CD4-positive, alpha-beta T cell (primary cell): ENCODE results near the gene CHRNA10. TPM values are rescaled to one million over a fixed set of nuclear protein-coding genes. Genes with fewer than 3 reads are reported as not detected.

Experiments
- ATAC-seq: fragments of 200-7000 bp; cut with Tn5 transposase; one replicate; pipeline ENCODE4 v1.10.0; 2022; ENCODE audit warnings: mild to moderate bottlenecking; ENCODE audit not compliant: poor library complexity
- CTCF ChIA-PET: fragments of 350-600 bp; sonication (Branson Sonifier 250); formaldehyde crosslinking; loops from one replicate; lab custom pipeline; 2021; ENCODE audit warnings: antibody characterized with exemption, inconsistent platforms; lab: Charles Lee
- POLR2A ChIA-PET: fragments of 350-600 bp; sonication (Branson Sonifier 250); formaldehyde crosslinking; loops from one replicate; lab custom pipeline; 2021; ENCODE audit warnings: antibody characterized with exemption, inconsistent platforms; lab: Charles Lee
- DNase-seq, 14 experiments: peaks; one replicate each; pipeline ENCODE4 v3.0.0-alpha.2; 2013 to 2020; ENCODE audit warnings: mixed read lengths in 2 of 14
- H3K27ac ChIP-seq, 2 donors: one replicate each; pipeline versions ENCODE4 v1.5.1 to v1.7.0; 2013; ENCODE audit warnings: low read length in 2 of 2, low read depth in 1 of 2, mild to moderate bottlenecking in 1 of 2
- H3K27me3 ChIP-seq, 2 experiments: 1 replicate in 1 of 2; 2 replicates in 1 of 2; pipeline versions ENCODE4 v1.6.1 to v1.7.0; 2013; ENCODE audit warnings: low read length in 2 of 2, control low read depth in 1 of 2, mild to moderate bottlenecking in 1 of 2, moderate library complexity in 1 of 2; ENCODE audit not compliant: insufficient read depth in 2 of 2, control insufficient read depth in 1 of 2
- H3K36me3 ChIP-seq: one replicate; pipeline ENCODE4 v1.6.1; 2013; ENCODE audit warnings: low read length, control low read depth; ENCODE audit not compliant: insufficient read depth
- H3K4me1 ChIP-seq: one replicate; pipeline ENCODE4 v1.6.1; 2013; ENCODE audit warnings: low read length, control low read depth; ENCODE audit not compliant: insufficient read depth
- H3K4me3 ChIP-seq: one replicate; pipeline ENCODE4 v1.5.1; 2013; ENCODE audit warnings: mild to moderate bottlenecking, low read length, moderate library complexity
- H3K9me3 ChIP-seq, 2 experiments: 1 replicate in 1 of 2; 2 replicates in 1 of 2; pipeline versions ENCODE4 v1.6.1 to v1.7.0; 2013; ENCODE audit warnings: low read length in 2 of 2, mild to moderate bottlenecking in 2 of 2, control low read depth in 1 of 2, moderate library complexity in 1 of 2; ENCODE audit not compliant: control insufficient read depth in 1 of 2, insufficient read depth in 1 of 2
- H3K27ac Mint-ChIP-seq: one replicate; pipeline ENCODE4 v1.8.0; 2020; ENCODE audit warnings: mixed read lengths
- H3K27me3 Mint-ChIP-seq: one replicate; pipeline ENCODE4 v1.8.0; 2021; ENCODE audit warnings: mixed read lengths
- H3K36me3 Mint-ChIP-seq: one replicate; pipeline ENCODE4 v1.8.0; 2021; ENCODE audit warnings: low read depth, mixed read lengths
- H3K4me1 Mint-ChIP-seq: one replicate; pipeline ENCODE4 v1.8.0; 2021; ENCODE audit warnings: low read depth, mixed read lengths
- H3K4me3 Mint-ChIP-seq: one replicate; pipeline ENCODE4 v1.8.0; 2020; ENCODE audit warnings: mild to moderate bottlenecking, mixed read lengths
- H3K9me3 Mint-ChIP-seq: one replicate; pipeline ENCODE4 v1.8.0; 2020; ENCODE audit warnings: mixed read lengths
- intact Hi-C, 2 experiments: fragments of 100-400 bp; cut with DNase I in 1 of 2; cut with micrococcal nuclease in 1 of 2; formaldehyde crosslinking; loops; one replicate each; pipeline versions ENCODE4 v1.15.1 to v1.9.0; 2023 to 2025; cut with DNase I, micrococcal nuclease
- total RNA-seq, 174 experiments: library from RNA in 2 of 174; stranded (reverse) in 2 of 174; gene quantifications; one replicate each; pipeline ENCODE4 v1.2.3 and lab custom pipeline; 2021 to 2026
- TF ChIP-seq, protein P1 (sequence below): fragments of 200-600 bp; IDR thresholded peaks from one replicate; pipeline ENCODE4 v1.8.0; 2022; ENCODE audit warnings: antibody characterized with exemption, mild to moderate bottlenecking

Gene CHRNA10
- total RNA-seq, 2 experiments from 2014 or later, result 0.33 to 0.39 TPM

DNA sequence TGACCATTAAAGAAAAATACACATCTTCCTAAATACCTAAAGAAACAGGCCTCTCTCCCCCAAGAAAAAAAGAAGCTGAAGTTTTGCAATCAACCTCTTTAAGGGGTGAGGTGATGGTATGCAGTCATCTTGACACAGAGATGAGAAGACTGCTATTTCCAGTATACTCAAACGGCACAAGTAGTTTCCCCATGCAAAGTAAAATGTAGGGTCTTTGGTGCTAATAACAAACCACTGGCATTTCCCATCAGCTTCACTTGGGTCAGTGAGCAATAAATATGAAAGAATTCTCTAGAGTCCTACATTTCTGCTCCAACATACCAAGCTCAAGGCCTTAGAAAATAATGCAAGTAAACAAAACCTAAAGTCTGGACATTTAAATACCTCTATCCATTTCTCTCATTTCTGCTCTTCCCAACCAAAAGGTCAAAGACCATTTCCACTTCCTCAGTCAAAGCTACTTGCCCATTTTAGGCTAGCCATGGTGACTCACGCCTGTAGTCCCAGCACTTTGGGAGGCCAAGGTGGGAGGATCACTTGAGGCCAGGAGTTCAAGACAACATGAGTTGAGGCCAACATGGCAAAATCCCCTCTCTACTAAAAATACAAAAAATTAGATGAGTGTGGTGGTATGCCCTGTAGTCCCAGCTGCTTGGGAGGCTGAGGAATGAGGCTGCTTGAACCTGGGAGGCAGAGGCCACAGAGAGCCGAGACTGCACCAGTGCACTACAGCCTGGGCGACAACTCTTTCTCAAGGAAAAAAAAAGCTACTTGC lies 39.5 kb upstream of the CHRNA10 start:
- no peak overlapping the region for H3K27ac Mint-ChIP-seq
- H3K36me3 Mint-ChIP-seq, result peaks cover 88% of the 10 kb centered on the region
- H3K4me3 ChIP-seq, result no peak overlapping the region
- no peaks in the 10 kb centered on the region for H3K4me1 ChIP-seq
- DNase-seq, result no peak
- POLR2A ChIA-PET, result interaction anchor here (1.2 kb wide), 1 partner anchor 9 kb away, joined by 3 read pairs; no protein-coding TSS in a partner anchor
- H3K27me3 Mint-ChIP-seq, result no peaks in the 10 kb centered on the region
- no peaks in the 10 kb centered on the region for H3K9me3 Mint-ChIP-seq
- H3K36me3 ChIP-seq, result peaks cover 88% of the 10 kb centered on the region
- no peaks in the 10 kb centered on the region for H3K9me3 ChIP-seq
- ATAC-seq, result no peak
- TF ChIP-seq, protein P1, sequence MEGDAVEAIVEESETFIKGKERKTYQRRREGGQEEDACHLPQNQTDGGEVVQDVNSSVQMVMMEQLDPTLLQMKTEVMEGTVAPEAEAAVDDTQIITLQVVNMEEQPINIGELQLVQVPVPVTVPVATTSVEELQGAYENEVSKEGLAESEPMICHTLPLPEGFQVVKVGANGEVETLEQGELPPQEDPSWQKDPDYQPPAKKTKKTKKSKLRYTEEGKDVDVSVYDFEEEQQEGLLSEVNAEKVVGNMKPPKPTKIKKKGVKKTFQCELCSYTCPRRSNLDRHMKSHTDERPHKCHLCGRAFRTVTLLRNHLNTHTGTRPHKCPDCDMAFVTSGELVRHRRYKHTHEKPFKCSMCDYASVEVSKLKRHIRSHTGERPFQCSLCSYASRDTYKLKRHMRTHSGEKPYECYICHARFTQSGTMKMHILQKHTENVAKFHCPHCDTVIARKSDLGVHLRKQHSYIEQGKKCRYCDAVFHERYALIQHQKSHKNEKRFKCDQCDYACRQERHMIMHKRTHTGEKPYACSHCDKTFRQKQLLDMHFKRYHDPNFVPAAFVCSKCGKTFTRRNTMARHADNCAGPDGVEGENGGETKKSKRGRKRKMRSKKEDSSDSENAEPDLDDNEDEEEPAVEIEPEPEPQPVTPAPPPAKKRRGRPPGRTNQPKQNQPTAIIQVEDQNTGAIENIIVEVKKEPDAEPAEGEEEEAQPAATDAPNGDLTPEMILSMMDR, result no peak
- H3K27me3 ChIP-seq, result no peaks in the 10 kb centered on the region
- intact Hi-C loops, result loop anchor here in 1 of 2 experiments (5.0 kb wide), 1 partner anchor 52 kb away; no protein-coding TSS in a partner anchor
- no peak overlapping the region for H3K4me3 Mint-ChIP-seq
- H3K27ac ChIP-seq, result no peak overlapping the region
- CTCF ChIA-PET, result interaction anchor here (1.3 to 1.7 kb wide), 2 partner anchors 15 to 144 kb away, joined by 4 read pairs; no protein-coding TSS in a partner anchor
- no peaks in the 10 kb centered on the region for H3K4me1 Mint-ChIP-seq

DNA sequence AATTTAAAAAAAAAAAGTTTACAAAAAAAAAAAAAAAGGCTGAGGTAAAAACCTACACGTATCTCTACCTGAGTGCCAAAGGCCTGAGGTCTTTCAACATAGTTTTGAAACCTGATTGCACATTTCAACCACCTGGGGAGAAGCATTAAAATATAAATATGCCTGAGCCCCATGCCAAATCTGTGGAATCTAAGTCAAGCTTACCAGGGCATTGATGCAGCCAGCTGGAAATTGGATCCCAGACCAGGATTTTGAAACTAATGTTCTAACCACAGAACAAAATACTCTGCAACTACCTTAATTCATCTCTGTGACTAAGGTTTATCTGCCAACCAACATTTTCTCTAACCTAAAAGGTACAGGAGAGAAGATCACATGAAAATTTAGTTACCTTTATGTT lies 38.8 kb upstream of the CHRNA10 start:
- Histone ChIP-seq H3K27me3 (no peaks in the 10 kb centered on the region), H3K36me3 (peaks cover 89% of the 10 kb centered on the region), H3K27ac (no peak overlapping the region), H3K4me3 (no peak overlapping the region), H3K4me1 (no peaks in the 10 kb centered on the region), H3K9me3 (no peaks in the 10 kb centered on the region)
- DNase-seq (no peak), ATAC-seq (no peak)
- POLR2A ChIA-PET, result interaction anchor here (1.2 kb wide), 1 partner anchor 9 kb away, joined by 3 read pairs; no protein-coding TSS in a partner anchor
- Mint-ChIP-seq H3K36me3 (peaks cover 88% of the 10 kb centered on the region), H3K27me3 (no peaks in the 10 kb centered on the region), H3K4me3 (no peak overlapping the region), H3K27ac (no peak overlapping the region), H3K9me3 (no peaks in the 10 kb centered on the region), H3K4me1 (no peaks in the 10 kb centered on the region)
- TF ChIP-seq, protein P1, result no peak
- intact Hi-C loops, result loop anchor here in 1 of 2 experiments (5.0 kb wide), 1 partner anchor 52 kb away; no protein-coding TSS in a partner anchor
- CTCF ChIA-PET, result interaction anchor here (1.7 kb wide), 1 partner anchor 15 kb away, joined by 4 read pairs; no protein-coding TSS in a partner anchor

- no peaks in the 10 kb centered on the region for H3K4me1 Mint-ChIP-seq
- peaks cover 88% of the 10 kb centered on the region for H3K36me3 Mint-ChIP-seq
Measured at GRCh38 chr11:3707176-3707575, 36.0 kb upstream of the CHRNA10 start.

More at GRCh38 chr11:3707176-3707575, 36.0 kb upstream of the CHRNA10 start:
- Histone ChIP-seq H3K27me3 (no peaks in the 10 kb centered on the region), H3K9me3 (no peaks in the 10 kb centered on the region), H3K36me3 (peaks cover 86% of the 10 kb centered on the region), H3K4me1 (no peaks in the 10 kb centered on the region), H3K4me3 (no peak overlapping the region), H3K27ac (no peak overlapping the region)
- TF ChIP-seq, protein P1, result no peak
- ChIA-PET CTCF (no interaction called here), POLR2A (no interaction called here)
- no peak for DNase-seq
- no peak for ATAC-seq
- Mint-ChIP-seq H3K9me3 (no peaks in the 10 kb centered on the region), H3K4me3 (no peak overlapping the region), H3K27me3 (no peaks in the 10 kb centered on the region), H3K27ac (no peak overlapping the region)
- intact Hi-C loops, result no loop called here
